NCI-H128 (cell line): ENCODE results near the gene AK4.
"Not testable (repeated sequence)": the region's sequence is repeated elsewhere in the genome, so short reads cannot be mapped to it uniquely, and the experiment has no call there.

Source experiments
- DNase-seq: peaks from one replicate; lab custom pipeline; 2025; ENCODE audit not compliant: unreplicated experiment; lab: John Stamatoyannopoulos, UW

The AK4 gene

GRCh38 chr1:65150108-65150463, 2.1 kb downstream of the AK4 start:
- DNase-seq: no peak

DNA sequence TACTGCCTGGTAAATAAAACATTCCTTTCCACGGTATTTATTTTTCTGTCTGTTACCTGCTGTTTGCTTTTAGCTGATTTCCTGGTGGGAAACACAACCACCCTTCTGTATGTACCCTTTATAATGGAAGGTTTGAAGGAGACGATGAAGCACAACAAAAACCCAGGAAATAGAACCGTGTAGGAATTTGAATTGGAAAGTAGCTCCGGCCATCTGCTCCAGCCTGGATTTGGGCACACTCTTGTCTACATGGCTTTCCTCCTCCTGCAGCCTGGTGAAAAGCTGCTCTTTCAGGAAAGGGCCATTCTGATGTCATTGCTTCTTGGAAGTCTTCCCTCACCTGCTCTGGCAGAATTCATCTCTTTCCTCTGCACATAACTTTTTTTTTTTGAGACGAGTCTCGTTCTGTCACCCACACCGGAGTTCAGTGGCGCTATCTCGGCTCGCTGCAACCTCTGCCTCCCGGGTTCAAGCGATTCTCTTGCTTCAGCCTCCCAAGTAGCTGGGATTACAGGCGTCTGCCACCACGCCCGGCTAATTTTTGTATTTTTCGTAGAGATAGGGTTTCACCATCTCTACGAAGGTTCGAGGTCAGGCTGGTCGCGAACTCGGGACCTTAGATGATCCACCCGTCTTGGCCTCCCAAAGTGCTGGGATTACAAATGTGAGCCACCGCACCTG, 2.7 kb downstream of the AK4 start:
- DNase-seq: no peak

GRCh38 chr1:65151641-65152040, 3.6 kb downstream of the AK4 start:
- DNase-seq: no peak

GRCh38 chr1:65153635-65154034, 5.6 kb downstream of the AK4 start:
- DNase-seq: no peak

GRCh38 chr1:65156910-65157545, 9.0 kb downstream of the AK4 start:
- DNase-seq: no peak

GRCh38 chr1:65157546-65157941, 9.5 kb downstream of the AK4 start:
- DNase-seq: no peak

- DNase-seq: not testable (repeated sequence)
These were observed 11.3 kb downstream of the AK4 start for GRCh38 chr1:65159291-65159688.

GRCh38 chr1:65159801-65160523, 12.0 kb downstream of the AK4 start:
- DNase-seq: no peak

GRCh38 chr1:65163201-65163805, 15.3 kb downstream of the AK4 start:
- no peak for DNase-seq

- not testable (repeated sequence) for DNase-seq
These were observed 16.1 kb downstream of the AK4 start for GRCh38 chr1:65164101-65164500.

DNA sequence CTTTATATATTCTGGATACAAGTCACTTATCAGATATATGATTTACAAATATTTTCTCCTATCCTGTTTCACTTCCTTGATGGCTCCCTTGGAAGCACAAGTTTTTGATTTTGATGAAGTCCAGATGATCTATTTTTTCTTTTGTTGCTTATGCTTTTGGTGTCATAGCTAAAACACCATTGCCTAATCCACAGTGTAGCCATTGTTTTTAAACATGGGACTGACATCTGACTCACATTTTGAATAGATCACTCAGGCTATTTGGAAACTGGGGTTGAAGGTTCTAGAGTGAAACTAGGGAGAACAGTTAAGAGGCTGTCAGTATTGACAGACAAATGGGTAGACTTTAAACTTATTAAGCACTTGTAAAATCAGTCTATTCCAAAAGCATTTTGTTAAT, 16.6 kb downstream of the AK4 start:
- no peak for DNase-seq

GRCh38 chr1:65165269-65165993, 17.4 kb downstream of the AK4 start:
- DNase-seq: no peak

GRCh38 chr1:65166572-65167305, 18.7 kb downstream of the AK4 start:
- no peak for DNase-seq

DNA sequence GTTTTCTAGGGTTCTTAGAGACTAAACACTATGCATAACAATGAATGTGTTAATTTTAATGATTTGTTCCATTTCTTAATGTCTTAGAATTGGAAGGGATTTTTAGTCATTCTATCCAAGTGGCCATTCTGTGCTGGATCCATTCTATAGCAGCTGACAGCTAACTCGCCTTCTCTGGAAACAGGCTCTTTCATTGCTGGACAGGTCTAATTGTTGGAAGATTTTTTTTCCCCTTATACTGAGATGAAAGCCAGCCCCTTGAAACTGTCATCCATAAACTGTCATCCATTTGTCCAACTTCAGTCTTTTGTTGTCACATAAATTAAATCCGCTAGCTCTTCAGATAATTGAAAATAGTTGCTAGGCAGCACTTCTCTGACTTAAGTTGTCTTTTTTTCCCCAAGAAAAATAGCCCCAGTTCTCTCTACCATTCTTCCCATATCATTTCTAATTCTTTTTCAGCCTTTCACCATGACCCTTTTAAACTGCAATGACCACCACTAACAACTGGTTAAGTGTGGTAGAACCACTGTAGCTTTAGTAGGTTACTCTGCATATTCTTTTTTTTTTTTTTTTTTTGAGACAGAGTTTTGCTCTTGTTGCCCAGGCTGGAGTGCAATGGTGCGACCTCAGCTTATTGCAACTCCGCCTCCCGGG, 19.7 kb downstream of the AK4 start:
- DNase-seq: no peak

DNA sequence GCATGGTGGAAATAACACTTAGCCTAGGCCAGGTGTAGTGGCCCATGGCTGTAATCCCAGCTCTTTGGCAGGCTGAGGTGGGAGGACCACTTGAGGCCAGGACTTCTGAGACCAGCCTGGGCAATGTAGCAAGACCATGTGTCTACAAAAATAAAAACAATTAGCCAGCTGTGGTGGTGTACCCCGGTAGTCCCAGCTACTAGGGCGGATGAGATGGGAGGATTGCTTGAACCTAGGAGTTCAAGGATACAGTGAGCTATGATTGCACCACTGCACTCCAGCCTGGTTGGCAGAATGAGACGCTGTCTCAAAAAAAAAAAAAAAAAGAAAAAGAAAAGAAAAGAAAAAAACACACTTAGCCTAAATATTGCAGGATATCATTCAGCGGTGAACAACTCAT, 20.9 kb downstream of the AK4 start:
- no peak for DNase-seq

GRCh38 chr1:65170511-65171142, 22.6 kb downstream of the AK4 start:
- DNase-seq: no peak

DNA sequence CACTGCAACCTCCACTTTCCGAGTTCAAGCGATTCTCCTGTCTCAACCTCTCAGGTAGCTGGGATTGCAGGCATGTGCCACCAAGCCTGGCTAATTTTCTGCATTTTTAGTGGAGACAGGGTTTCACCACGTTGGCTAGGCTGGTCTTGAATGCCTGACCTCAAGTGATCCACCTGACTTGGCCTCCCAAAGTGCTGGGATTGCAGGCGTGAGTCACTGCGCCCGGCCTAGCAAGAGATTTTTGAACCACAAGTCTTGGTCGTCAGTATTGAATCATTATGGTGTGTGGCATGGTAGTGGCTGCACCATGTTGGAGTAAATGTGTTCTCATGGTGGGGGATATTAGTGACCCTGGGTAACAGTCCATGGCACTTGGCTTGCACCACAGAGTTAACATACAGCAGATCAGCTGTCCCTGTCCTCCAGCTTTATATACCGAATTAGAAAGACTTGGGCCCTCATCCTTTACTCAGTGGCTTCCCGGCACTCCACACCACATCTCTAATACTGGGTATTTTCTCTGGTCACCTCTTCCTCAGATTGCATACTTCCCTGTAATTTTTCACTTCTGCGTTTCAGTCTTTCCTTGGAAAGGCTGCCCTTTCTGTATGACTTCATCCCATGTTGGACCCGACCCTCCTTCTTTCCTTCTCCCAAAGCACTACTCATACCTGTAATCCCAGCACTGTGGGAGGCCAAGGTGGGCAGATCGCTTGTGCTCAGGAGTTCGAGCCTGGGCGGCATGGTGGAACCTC, 25.1 kb downstream of the AK4 start:
- no peak for DNase-seq

DNA sequence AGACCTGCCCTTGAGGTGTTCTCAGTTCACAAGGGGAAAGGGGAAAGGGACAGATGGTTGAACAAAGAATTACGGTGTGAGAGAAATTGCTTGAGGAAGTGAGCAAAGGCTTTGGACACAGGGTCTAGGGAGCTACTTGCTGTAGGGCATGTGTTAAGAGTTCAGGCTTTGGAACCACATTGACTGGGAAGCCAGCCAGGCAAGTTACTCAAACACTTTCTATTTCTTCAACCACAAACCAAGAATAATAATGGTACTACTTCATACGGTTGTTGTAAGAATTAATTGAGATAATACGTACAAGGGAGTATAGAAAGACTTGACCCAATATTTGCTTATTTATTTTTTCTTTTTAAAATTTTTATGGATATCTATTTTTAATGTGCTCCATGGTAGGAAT, 26.6 kb downstream of the AK4 start:
- no peak for DNase-seq
